ENCODE results near the gene AP3S1.
"Not testable (repeated sequence)": the region's sequence is repeated elsewhere in the genome, so short reads cannot be mapped to it uniquely, and the experiment has no call there.

AP3S1 gene

GRCh38 chr5:115920171-115920725, 78.5 kb downstream of the AP3S1 start:
- Histone ChIP-seq H3K27me3 (no peaks in the 10 kb centered on the region), H3K27ac (no peak overlapping the region), H3K9me3 (no peaks in the 10 kb centered on the region), H3K36me3 (peaks cover 15% of the 10 kb centered on the region), H3K4me1 (ENCODE audit: control insufficient read depth in 1 of 2, insufficient read depth in 1 of 2, low read depth in 1 of 2, low read length in 1 of 2) (no peaks in the 10 kb centered on the region), H3K4me3 (ENCODE audit: low read depth in 1 of 2, low read length in 1 of 2) (no peak overlapping the region)
- TF ChIP-seq CTCF (IDR thresholded peaks at IDR 0.05): no peak

GRCh38 chr5:115928578-115929407, 87.1 kb downstream of the AP3S1 start:
- not testable (repeated sequence) for H3K27me3 ChIP-seq, H3K36me3 ChIP-seq, H3K27ac ChIP-seq

GRCh38 chr5:115930171-115930570, 88.4 kb downstream of the AP3S1 start:
- not testable (repeated sequence) for H3K27me3 ChIP-seq; H3K36me3 ChIP-seq; H3K27ac ChIP-seq; H3K9me3 ChIP-seq; H3K4me1 ChIP-seq (ENCODE audit: control insufficient read depth in 1 of 2, insufficient read depth in 1 of 2, low read depth in 1 of 2, low read length in 1 of 2); H3K4me3 ChIP-seq (ENCODE audit: low read depth in 1 of 2, low read length in 1 of 2)

More at GRCh38 chr5:115928578-115929407, 87.1 kb downstream of the AP3S1 start:
- H3K9me3 ChIP-seq; H3K4me1 ChIP-seq (ENCODE audit: control insufficient read depth in 1 of 2, insufficient read depth in 1 of 2, low read depth in 1 of 2, low read length in 1 of 2); H3K4me3 ChIP-seq (ENCODE audit: low read depth in 1 of 2, low read length in 1 of 2): not testable (repeated sequence)

GRCh38 chr5:115930630-115931337, 89.0 kb downstream of the AP3S1 start:
- no peak for TF ChIP-seq CTCF (IDR thresholded peaks at IDR 0.05)
- Histone ChIP-seq H3K27me3 (no peaks in the 10 kb centered on the region), H3K4me1 (ENCODE audit: control insufficient read depth in 1 of 2, insufficient read depth in 1 of 2, low read depth in 1 of 2, low read length in 1 of 2) (no peaks in the 10 kb centered on the region), H3K27ac (no peak overlapping the region), H3K4me3 (ENCODE audit: low read depth in 1 of 2, low read length in 1 of 2) (no peak overlapping the region), H3K36me3 (no peaks in the 10 kb centered on the region), H3K9me3 (no peaks in the 10 kb centered on the region)

GRCh38 chr5:115932991-115933390, 91.3 kb downstream of the AP3S1 start:
- Histone ChIP-seq H3K4me3 (ENCODE audit: low read depth in 1 of 2, low read length in 1 of 2) (no peak overlapping the region), H3K27ac (no peak overlapping the region), H3K9me3 (no peaks in the 10 kb centered on the region), H3K27me3 (no peaks in the 10 kb centered on the region), H3K36me3 (no peaks in the 10 kb centered on the region), H3K4me1 (ENCODE audit: control insufficient read depth in 1 of 2, insufficient read depth in 1 of 2, low read depth in 1 of 2, low read length in 1 of 2) (no peaks in the 10 kb centered on the region)
- no peak for TF ChIP-seq CTCF (IDR thresholded peaks at IDR 0.05)

- no peaks in the 10 kb centered on the region for H3K9me3 ChIP-seq
- no peak for TF ChIP-seq CTCF (IDR thresholded peaks at IDR 0.05)
- H3K36me3 ChIP-seq: no peaks in the 10 kb centered on the region
- H3K4me1 ChIP-seq (ENCODE audit: control insufficient read depth in 1 of 2, insufficient read depth in 1 of 2, low read depth in 1 of 2, low read length in 1 of 2): no peaks in the 10 kb centered on the region
- H3K27me3 ChIP-seq: no peaks in the 10 kb centered on the region
- H3K4me3 ChIP-seq (ENCODE audit: low read depth in 1 of 2, low read length in 1 of 2): no peak overlapping the region
- H3K27ac ChIP-seq: no peak overlapping the region
Observed at GRCh38 chr5:115934388-115934974, 92.7 kb downstream of the AP3S1 start.
